Measurements from ENCODE around the gene LYRM7.
"Not testable (repeated sequence)": the region's sequence is repeated elsewhere in the genome, so short reads cannot be mapped to it uniquely, and the experiment has no call there.

The LYRM7 gene

DNA sequence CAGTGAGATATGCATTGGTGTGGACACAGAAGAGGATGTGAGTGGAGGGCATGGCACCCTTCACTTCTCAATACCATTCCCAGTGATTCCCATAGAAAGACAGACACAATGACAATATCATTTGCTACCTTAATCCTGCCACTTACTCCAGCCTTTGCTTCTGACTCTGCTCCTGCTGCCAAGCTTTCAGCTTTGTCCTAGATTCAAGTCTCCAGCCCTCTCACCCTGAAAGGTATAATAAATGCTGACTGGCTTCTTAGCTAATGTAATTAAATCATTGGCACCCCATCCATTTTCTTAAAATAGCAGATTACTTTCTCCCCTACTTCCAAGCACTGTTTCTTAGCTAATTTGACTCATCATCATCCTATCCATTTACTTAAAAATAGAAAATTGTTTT is 52.0 kb downstream of the LYRM7 start:
- DNase-seq, result no peak

DNA sequence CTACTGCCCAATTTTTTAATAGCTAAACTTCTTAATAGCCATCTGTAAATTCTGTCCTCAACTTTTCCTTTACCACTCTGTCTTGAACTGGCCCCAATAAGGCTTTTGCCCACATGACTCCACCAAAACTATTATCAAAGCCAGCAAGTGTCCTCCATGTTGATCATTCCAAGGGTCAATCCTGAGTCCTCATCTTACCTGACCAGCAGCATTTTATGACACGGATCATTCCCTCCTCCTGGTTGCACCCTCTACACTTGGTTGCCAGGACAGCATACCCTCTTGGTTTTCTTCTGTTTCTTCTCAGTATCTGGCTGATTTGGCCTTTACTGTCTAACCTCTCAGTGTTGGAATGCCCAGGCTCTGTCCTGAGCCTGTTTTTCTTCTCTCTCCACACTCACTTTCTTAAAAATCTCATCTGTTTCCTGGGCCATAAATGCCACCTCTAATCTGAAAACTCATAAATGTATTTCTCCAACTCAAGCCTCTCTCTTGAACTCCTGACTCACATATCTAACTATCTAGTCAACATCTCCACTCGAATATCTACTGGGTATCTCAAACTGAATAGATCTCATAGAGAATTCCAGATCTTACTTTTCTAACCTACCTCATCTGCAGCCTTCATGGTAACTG is 53.1 kb downstream of the LYRM7 start:
- no peak for DNase-seq

DNA sequence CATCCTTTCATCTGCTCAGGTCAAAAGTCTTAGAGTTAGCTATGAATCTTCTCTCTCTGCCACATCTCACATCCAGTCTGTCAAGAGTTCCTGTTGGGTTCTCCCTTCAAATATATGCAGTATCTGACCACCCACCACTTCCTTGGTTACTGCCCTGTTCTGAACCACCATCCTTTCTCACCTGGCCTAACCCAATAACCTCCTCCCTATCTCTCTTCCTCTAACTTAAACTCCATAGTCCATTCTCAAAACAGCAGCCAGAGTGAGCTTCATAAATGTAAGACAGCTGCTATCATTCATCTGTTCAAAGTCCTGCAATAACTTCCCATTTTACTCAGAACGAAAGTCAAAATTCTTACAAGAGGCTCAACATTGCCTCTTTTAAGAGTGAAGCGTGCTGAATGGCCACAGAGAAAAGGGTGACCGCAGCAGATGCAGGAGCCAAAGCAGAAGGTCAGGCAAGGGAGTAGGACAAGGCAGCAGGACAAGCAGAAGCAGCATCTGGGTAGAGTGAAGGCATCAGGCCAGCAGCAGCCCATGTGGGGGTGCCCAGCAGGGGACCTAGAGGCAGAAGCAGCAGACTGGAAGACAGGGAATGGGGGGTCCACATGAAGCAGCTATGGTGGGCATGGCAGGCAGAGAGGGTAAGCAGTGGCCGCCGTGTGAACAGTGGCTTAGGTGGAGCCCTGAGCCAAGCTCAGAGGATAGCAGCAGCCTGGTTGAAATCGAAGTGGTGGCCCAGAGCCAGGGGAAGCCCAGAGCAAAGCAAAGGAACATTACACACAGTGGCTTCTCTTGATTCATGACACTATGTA is 53.9 kb downstream of the LYRM7 start:
- DNase-seq, result no peak

DNA sequence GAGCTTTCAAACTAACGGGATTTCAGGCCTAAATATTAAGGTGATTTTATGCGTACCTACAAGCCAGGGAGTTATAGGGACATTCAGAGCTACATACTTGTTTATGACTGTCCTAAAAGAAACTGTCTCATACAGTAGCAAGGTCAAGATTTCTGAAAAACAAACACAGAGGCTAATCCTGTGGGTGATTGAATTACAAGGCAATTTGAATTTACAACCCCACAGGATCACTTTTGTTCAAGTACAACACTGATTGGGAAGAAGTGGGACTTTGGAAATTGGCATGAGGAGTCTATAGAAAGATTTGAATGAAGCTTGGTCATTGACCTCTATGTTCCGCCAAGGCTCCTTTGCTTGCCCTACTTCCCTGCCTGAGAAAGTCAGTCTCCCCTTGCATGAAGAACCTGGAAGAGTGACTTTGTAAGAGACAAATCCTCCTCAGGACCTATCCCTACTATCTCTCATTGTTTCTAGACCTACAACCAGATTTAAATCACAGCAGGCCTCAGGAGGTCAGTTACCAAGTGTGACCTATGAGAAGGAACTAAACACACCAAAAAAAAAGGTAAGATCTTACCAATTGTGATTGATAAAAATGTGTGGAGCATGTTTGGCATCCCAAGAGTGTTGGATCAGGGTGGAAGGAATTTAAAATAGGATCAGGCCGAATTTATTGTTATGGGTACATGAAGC is 54.7 kb downstream of the LYRM7 start:
- no peak for DNase-seq

DNA sequence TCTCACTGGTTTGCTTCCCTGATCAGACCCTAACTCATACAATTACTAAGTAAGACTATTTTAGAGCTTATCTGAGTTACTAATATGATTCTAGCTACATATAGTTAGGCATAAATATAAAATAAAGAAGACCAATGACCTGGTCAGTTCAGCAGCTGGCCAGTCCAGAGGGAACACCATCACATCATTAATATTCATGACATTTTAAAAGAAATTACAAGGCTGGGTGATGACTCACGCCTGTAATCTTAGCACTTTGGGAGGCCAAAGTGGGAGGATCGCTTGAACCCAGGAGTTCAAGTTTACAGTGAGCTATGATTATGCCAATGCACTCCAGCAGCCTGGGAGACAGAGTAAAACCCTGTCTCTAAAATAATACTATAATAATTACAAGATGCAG is 56.2 kb downstream of the LYRM7 start:
- no peak for DNase-seq

DNA sequence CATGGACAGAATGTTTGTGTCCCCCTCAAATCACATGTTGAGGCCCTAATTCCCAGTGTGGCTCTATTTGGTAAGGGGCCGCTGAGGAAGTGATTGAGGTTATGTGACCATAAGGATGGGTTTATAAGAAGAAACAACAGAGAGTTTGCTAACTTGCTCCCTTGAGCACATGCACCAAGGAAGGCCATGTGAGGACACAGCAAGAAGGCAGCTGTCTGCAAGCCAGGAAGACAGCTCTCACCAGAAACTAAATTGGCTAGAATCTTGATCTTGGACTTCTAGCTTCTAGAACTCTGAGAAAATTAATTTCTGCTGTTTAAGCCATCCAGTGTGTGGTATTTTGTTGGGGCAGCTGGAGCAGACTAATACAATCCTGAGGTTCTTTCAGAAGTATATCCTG is 57.9 kb downstream of the LYRM7 start:
- DNase-seq, result no peak

DNA sequence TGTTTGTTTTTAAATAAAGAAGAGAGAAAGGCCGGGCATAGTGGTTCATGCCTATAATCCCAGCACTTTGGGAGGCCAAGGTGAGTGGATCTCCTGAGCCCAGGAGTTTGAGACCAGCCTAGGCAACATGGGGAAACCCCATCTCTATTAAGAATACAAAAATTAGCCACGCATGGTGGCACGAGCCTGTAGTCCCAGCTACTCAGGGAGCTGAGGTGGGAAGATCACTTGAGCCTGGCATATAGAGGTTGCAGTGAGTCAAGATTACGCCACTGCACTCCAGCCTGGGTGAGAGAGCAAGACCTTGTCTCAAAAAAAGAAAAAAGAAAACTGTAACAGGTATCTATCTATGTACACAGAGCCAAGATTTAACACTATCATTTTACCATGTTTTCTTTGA is 58.9 kb downstream of the LYRM7 start:
- no peak for DNase-seq

DNA sequence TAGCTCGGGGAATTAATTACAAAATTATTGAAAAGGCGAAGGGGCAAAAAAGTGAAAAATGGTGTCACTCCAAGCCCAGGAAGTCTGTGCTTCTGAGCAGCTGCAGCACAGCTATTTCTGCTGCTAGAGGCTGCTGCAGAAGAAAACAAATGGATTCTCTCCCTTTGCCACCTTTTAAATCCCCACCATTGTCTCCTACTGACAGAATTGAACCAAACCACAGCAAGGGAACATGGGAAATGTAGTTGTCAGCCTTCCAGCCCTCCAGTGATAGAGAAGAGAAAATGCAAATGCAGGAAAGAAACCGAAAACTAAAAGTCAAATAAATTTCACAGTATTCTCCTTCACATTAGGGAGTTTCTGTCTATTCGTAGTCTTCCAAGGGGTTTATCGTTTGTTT is 59.7 kb downstream of the LYRM7 start:
- DNase-seq, result no peak

DNA sequence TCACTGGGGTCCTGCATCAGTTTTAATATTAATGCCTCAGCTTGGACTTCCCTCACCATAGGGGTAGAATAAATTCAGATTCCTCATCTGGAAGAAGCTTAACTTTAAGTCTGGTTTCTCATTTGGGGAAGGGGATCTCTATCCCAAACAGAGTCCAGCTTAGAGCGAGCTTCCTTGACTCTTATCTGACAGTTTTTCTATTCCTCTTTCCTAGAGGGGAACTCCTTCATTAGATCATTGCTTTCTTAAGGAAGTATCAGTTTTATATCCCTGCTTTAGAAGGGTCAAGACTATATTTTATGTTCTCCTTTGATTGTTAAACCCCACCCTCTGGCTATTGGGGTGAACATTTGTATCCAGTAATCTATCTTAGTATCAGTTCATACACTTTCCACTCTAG is 68.9 kb downstream of the LYRM7 start:
- DNase-seq, result no peak

DNA sequence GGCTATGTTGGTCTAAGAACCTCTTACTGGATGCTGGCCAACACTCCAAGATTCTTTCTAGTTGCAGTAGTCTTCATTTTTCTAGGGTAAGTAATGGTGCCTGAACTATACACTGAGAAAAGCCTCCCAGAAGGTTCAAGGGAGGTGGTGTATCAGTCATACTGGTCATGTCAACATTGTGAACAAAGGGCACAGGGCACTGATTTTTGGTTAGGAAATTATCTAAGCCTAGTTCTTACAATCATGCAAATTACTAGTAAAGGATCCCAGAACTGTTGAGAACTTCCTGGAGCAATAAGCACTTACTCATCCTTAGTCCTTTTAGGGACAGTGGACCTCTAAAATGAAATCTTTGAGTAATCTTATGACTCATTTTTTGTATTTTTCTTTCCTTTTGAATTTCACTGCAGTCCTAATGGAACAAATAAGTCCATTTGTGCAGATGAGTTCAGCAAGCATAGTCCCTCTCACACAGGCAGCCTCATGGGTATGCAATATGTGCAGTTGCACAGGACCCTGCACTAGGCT is 72.0 kb downstream of the LYRM7 start:
- no peak for DNase-seq

DNA sequence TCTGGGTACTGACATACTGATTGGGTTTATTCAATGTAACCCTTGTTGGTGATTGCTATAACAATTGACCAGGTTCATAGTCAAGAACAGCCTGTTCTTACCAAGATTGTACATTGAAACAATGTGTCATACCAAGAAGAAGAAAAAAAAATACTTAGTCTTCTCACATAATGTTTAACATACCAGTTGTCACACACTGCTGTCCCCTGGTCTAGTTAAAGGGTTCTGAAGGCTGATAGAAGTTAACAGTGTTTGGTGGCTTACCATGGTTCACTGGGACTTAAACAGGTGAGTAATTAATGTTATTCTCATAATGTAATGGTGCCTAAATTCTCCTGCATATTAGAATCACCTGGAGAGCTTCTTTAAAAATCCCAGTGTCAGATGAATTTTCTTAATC is 74.6 kb downstream of the LYRM7 start:
- DNase-seq, result no peak

DNA sequence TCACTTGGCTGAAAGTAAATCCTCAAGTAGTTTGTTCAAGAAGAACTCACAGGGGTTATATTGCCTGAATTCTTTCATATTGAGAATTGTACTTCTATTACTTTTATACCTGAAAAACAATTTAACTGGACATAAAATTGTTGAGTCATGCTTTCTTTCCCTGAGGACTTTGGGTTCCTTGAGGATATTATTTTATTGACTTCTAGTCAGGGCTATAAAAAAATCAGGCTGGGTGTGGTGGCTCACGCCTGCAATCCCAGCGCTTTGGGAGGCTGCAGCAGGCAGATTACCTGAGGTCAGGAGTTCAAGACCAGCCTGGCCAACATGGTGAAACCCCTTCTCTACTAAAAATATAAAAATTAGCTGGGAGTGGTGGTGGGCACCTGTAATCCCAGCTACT is 75.2 kb downstream of the LYRM7 start:
- no peak for DNase-seq

DNA sequence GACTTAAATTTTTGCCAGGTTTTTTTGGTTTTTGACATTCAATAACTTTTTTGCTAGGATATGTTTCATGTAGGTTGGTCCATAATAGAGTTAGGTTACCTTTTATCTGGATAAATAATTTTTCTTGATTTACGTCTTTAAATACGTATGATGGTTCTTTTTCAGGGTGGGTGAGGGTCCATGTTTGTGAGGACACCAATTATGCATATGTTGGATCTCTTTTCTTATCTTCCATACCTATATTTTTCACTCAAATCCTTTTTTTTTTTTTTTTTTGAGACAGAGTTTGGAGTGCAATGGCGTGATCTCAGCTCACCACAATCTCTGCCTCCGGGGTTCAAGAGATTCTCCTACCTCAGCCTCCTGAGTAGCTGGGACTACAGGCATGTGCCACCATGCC is 75.8 kb downstream of the LYRM7 start:
- DNase-seq, result no peak

DNA sequence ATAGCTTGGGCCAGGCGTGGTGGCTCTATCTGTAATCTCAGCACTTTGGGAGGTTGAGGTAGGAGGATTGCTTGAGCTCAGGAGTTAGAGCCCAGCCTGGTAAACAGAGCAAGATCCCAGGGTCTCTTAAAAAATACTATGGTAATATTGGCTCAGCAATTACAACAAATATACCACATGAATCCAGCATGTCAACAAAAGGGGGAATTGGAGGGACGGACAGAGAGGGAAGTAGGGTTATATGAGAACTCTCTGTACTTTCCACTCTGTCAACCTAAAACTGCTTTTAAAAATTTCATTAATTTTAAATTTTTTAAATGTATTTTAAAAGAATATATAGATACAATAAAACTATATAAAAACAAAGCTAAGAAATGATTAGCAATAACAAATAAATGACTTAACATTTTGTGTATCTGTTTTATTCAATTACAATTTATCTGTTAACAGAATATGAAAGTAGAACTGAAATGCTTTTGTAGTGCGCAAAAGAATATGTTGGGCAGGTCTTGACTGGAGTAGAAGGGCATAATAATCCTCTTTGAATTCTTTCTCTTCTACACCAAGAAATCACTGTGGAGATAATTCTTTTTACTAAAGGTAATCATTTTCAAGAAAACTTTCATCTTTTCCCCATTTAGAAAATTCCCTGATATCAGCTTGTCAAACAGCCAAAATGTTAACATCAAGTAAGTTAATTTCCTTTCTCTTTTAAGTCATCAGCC is 80.2 kb downstream of the LYRM7 start:
- DNase-seq, result no peak

DNA sequence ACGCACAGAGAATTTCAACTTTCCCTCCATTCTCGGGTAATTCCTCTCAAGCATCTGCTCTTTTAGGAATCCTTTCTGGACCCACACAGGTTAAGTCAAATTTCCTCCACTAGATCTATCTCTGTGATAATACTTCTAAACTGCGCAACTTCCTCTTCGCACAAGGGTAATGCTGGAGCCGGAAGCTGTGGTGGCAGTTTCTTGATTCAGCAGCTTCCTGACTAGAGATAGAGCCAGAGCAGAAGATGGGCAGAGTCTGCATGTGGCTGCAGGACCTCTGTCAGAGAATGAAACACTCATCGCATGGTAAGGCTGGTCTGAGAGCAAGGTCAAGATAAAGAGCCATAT is 82.1 kb downstream of the LYRM7 start:
- DNase-seq, result no peak

DNA sequence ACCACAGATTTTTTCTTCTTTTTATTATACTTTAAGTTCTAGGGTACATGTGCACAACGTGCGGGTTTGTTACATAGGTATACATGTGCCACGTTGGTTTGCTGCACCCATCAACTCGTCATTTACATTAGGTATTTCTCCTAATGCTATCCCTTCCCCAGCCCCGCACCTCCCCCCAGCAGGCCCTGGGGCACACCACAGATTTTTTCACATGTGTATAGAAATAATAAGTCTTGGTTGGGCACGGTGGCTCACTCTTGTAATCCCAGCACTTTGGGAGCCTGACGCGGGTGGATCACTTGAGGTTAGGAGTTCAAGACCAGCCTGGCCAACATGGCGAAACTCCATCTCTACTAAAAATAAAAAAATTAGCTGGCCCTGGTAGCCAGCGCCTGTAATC is 83.3 kb downstream of the LYRM7 start:
- not testable (repeated sequence) for DNase-seq

DNA sequence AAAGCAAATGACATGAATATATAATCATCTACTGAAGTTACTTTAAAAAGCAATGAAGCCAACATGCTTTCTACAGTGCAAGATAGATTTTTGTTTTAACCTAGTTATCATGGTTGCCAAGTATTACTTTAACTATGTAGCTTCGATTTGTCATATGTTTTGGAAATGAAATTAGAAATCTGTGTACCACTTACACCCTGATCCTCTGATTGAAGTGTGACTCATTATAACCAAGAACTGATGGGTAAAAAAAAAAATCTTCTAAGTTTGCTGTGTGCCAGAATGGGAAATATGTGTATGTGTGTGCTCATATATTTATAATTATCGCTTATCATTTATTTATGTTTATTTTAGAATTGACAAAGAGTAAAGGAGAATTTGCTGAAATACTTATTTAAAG is 84.0 kb downstream of the LYRM7 start:
- DNase-seq, result no peak
